ENCODE results near the gene HTT-AS. TPM values are rescaled to one million over a fixed set of nuclear protein-coding genes. Genes with fewer than 3 reads are reported as not detected.

The HTT-AS gene
- total and polyA plus RNA-seq, 2 of the 13 experiments (the other 11 are each of a cell fraction or from before 2014, with no cell fraction given), result not detected

GRCh38 chr4:3074846-3075651, 711 bp upstream of the HTT-AS start (continued):
- TF ChIP-seq PHF8 (CRISPR knock-in tag; IDR thresholded peaks at IDR 0.05) (peak; percentile 57), GMEB1 (CRISPR knock-in tag; IDR thresholded peaks at IDR 0.05; ENCODE audit: borderline replicate concordance) (0 out of 2 replicates have a peak, but pooled peaks have one; percentile 6), POLR2AphosphoS2 (IDR thresholded peaks at IDR 0.05; ENCODE audit: low read depth, low read length) (0 out of 2 replicates have a peak, but pooled peaks have one; percentile 37), CHD2 (IDR thresholded peaks at IDR 0.05; ENCODE audit: low read depth, low read length) (peak; percentile 88), ZNF790 (CRISPR knock-in tag; IDR thresholded peaks at IDR 0.05; ENCODE audit: borderline replicate concordance) (no peak), PRMT3 (CRISPR knock-in tag; IDR thresholded peaks at IDR 0.05; ENCODE audit: borderline replicate concordance, low read depth) (no peak), ZNF512B (CRISPR knock-in tag; IDR thresholded peaks at IDR 0.05; ENCODE audit: borderline replicate concordance) (no peak), ZNF687 (CRISPR knock-in tag; IDR thresholded peaks at IDR 0.05) (no peak), THRA (CRISPR knock-in tag; IDR thresholded peaks at IDR 0.05; ENCODE audit: borderline replicate concordance) (no peak), HIVEP1 (CRISPR knock-in tag; IDR thresholded peaks at IDR 0.05) (no peak; the same call in 1 of the 2 replicates), FUBP1 (CRISPR knock-in tag; IDR thresholded peaks at IDR 0.05; ENCODE audit: borderline replicate concordance) (no peak), ZNF101 (CRISPR knock-in tag; IDR thresholded peaks at IDR 0.05; ENCODE audit: borderline replicate concordance, low read depth) (no peak), KDM5A (IDR thresholded peaks at IDR 0.05; ENCODE audit: borderline replicate concordance, low read length) (peak; percentile 71; the same call in 1 of the 2 replicates), ZSCAN29 (CRISPR knock-in tag; conservative IDR thresholded peaks at IDR 0.05) (no peak)
